ENCODE measurements around the gene ZNF616.
A peak's percentile ranks its signal among the peaks of the same experiment; 100 is the strongest.

ZNF616 gene

DNA sequence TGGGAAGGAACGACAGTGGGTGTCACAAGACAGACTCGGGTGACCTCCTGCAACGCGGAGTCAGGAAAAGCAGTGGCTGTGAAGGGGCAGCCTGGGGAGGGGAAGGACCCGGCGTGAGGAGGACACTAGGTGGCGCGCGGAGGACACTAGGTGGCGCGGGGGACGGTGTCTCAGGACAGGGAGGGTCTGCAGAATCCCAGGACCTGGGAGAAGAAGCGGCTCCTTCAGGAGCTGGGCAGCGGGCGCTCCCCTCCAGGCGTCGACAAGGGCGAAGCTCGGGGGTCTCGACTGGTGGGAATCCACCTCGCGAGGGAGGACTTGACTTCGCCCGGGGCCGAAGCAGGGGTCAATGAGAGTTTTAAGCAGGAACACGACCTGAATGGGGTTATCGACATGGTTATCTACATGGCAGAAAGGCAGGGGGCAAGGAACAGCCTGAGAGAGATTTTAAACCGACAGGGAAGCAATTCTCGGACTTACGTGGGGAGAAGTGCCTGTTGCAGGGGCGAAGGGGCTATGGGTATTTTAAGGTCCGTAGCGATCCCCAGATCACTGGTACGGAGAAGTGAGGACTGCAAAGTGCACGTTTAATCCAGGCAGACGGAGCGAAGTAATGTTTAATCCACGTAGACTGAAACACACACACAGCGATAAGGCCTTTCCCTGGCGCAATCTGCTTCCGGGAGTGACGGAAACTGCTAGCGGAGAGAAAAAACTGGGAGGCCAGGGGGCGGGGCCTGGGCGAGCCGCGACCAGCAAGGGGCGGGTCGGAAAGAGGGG, at the start of gene ZNF616:
Gene ZNF616, minus strand, starts transcription at position 687 of the 780 bp plus-strand sequence. CDS start 9,426 bp downstream, outside the sequence.
- peak; percentile 92 for DNase-seq (ENCODE audit: low read depth, low spot score)

DNA sequence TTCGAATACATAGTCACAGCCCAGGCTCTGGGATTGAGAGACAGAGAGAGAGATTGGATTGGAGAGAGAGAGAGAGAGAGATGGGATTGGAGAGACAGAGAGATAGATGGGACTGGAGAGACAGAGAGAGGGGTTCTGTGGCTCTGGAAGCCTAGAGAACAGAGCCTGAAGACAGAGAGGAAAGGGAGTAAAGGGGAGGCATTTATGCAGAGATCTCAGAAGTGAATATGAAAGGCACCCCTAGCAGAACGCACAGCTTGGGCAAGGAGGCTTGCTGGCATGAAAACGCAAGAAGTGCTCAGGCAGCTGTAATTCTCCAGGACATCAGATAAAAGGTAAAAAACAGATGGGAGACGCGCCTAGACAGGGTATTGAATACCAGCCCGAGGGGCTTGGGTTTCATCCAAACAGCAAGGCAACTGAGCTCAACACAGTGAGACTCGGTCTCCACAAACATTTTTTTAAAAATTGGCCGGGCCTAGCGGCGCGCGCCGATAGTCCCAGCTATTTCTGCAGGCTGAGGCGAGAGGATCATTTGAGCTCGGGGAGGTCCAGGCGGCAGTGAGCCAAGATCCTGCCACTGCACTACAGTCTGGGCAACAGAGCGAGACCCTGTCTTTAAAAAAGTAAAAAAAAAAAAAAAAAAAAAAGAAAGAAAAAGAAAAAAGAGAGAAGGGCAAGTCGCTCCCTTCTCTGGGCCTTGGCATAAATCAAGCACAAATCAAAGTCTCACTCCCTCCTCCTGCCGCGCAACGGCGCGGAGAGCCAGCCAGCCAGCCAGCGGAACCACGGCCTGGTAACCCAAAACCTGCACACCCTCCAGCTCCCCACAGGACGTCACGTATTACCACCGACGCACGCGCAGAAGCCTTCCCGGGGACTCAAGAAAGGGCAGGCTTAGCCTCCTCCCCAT, 49.3 kb upstream of the ZNF616 start:
- DNase-seq (ENCODE audit: low read depth, low spot score): no peak

DNA sequence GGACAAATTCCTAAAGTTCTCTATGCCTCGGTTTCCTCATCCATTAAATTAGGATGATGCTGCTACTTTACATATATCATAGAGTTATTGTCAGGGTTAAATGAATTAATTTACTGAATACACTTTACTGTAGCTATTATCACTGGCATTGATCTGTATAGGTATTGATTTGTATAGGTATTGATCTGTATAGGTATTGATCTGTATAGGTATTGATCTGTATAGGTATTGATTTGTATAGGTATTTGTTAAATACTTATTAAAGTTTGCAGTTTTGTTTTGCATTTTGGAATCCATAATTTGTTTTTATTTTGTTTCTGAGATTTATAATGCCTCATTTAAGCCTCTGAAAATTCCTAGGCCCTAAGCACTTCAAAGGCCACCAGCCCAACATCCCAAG, 47.7 kb upstream of the ZNF616 start:
- no peak for DNase-seq (ENCODE audit: low read depth, low spot score)

DNA sequence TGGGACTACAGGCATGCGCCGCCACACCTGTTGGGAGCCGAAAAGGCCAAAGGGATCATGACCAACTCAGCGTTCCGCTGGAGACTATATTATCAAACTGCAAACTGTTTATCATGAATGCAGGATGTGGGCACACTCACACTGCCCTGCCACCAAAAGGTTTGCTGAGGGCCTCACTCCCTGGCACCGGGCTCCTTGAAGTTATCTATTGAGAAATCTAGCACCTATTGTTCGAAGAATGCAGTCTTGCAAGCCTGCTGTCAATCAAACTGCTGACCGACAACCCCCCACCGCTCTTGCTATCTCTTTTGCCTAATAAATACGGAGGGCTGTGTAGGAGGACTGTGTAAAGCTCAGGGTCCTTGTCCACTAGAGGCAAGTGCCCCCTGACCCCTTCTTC, 36.8 kb upstream of the ZNF616 start:
- DNase-seq (ENCODE audit: low read depth, low spot score): no peak

GRCh38 chr19:52172347-52172746, 32.6 kb upstream of the ZNF616 start:
- DNase-seq (ENCODE audit: low read depth, low spot score): no peak

- peak; percentile 73 for DNase-seq (ENCODE audit: low read depth, low spot score)
Observed at GRCh38 chr19:52171321-52172169, 31.8 kb upstream of the ZNF616 start, which contains the start of gene ZNF836. ZNF836 (minus strand) TSS chr19:52171621; CDS start chr19:52168072, 3,549 bp downstream.

DNA sequence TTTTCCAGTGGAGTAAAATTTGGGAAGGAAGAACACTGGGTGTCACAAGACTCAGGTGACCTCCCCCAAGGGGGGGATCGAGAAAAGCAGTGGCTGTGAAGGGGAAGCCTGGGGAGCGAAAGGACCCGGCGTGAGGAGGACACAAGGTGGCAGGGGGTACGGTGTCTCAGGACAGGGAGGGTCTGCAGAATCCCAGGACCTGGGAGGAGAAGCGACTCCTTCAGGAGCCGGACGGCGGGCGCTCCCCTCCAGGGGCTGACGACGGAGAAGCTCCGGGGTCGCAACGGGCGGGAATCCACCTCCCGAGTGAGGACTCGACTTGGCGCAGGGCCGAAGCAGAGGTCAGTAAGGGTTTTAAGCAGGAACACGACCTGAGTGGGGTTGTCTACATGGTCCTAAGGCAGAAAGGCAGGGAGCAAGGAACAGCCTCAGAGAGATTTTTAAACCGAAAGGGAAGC, 31.2 kb upstream of the ZNF616 start:
- no peak for DNase-seq (ENCODE audit: low read depth, low spot score)

DNA sequence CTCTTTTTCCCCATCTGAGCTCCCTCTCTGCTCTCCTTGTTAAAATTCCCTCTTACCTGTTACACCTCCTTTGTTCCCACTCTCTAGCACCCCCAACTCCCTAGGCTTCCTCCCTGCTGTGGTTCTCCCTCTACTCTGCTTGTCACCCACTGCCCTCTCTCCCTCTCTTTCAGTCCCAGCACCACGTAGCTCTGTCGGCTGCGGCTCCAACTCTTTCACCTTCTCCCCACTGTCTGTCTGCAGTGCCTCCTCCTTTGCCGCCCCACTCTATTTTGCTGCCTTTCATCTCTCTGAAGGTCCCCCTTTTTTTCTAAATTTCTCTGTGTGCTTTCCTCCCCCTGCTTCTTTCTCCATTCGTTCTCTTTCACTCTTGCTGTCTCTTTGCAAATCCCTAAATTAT, 30.6 kb upstream of the ZNF616 start:
- DNase-seq (ENCODE audit: low read depth, low spot score): no peak

GRCh38 chr19:52155596-52156359, 16.0 kb upstream of the ZNF616 start:
- DNase-seq (ENCODE audit: low read depth, low spot score): no peak

- no peak for DNase-seq (ENCODE audit: low read depth, low spot score)
Observed at GRCh38 chr19:52148256-52148655, 8.5 kb upstream of the ZNF616 start.

DNA sequence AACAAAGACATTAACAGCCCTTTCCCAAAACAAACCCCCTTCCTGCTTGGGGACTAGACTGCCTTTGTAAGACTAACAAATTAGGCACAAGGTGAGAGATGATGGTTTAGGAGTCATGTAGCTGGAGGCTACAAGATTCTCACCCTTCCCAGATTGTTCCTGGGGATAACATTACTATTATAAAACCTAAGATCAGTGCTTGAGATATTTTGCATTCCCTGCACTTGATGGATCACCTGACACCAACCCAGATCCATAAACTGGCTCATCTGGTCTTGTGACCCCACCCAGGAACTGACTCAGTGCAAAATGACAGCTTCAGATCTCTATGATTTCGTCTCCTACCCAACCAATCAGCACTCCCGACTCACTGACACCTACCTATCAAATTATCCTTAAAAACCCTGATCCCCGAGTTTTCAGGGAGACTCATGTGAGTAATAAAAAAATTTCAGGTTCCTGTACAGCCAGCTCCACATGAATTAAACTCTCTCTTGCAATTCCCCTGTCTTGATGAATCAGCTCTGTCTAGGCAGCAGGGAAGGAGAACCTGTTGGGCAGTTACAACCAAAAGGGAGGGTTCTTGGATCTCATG, 2.4 kb upstream of the ZNF616 start:
- DNase-seq (ENCODE audit: low read depth, low spot score): no peak

- DNase-seq (ENCODE audit: low read depth, low spot score): no peak
Observed at GRCh38 chr19:52141203-52141602, 1.5 kb upstream of the ZNF616 start.

DNA sequence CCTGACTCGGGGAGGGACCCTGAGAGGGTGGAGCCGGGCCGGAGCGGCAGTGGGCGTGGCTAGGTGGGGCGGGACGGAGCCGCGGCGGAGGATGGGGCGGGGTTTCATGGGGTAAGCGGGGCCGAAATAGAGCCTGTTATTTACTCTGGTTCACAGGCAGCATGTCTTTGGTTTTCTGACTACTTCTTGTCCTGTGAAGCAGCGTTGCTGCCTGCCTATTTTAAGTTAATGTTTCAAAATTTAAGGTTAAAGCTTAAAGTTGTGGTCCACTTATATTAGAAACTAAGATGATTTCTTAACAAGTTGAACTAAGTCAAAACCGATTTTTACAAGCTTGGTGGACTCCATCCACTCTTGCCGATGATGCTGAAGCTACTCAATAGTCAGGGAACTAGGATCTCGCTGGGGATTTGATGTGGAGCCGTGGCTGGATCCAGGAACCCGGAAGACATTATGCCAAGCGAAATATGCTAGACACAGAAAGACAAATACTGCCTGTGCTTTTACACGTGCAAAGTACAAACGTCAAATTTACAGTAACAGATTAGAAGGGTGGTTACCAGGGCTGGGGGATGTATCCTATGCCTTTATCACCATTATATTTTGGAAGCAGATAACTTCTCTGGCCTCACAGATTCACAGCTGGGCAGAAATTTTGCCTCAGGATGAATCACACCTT, 433 bp upstream of the ZNF616 start:
- no peak for DNase-seq (ENCODE audit: low read depth, low spot score)

DNA sequence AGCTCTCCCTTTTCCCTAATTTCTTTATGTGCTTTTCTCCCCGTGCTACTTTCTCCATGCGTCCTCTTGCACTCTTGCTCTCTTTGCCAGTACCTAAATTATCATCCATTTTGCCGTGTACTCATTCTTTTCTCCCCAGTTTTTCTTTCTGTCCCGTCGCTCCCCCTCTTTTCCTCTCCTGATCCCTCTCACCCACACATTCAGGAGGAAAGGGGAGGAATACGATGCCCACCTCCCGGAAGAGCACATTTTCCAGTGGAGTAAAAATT, 821 bp downstream of the ZNF616 start:
- DNase-seq (ENCODE audit: low read depth, low spot score): no peak

DNA sequence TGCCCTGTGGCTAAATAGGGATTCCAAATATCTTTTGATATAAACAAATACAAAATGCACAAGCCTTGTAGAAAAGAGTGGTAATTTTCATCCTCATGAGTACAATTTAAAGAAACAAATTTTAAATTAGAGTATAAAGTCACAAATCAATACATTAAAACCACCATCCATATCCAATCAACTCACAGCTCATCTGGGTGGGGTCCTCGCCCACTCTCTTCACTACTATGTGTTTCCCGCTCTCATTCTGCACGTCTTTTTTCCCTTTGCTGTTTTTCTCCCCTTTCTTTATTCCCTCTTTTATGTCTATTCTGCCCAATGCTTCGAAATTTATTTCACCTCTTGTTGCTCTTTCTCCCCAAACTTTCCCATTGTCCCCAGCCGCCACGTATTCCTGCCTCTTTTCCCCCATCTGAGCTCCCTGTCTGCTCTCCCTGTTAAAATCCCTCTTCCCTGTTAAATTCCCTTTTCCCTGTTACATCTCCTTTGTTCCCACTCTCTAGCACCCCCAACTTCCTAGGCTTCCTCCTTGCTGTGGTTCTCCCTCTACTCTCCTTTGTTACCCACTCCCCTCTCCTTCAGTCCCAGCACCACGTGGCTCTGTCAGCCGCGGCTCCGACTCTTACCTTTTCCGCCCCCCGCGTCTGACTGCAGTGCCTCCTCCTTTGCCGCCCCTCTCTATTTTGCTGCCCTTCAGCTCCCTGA, 1.3 kb downstream of the ZNF616 start:
- no peak for DNase-seq (ENCODE audit: low read depth, low spot score)

- no peak for DNase-seq (ENCODE audit: low read depth, low spot score)
Observed at GRCh38 chr19:52120286-52120685, 19.5 kb downstream of the ZNF616 start.

DNA sequence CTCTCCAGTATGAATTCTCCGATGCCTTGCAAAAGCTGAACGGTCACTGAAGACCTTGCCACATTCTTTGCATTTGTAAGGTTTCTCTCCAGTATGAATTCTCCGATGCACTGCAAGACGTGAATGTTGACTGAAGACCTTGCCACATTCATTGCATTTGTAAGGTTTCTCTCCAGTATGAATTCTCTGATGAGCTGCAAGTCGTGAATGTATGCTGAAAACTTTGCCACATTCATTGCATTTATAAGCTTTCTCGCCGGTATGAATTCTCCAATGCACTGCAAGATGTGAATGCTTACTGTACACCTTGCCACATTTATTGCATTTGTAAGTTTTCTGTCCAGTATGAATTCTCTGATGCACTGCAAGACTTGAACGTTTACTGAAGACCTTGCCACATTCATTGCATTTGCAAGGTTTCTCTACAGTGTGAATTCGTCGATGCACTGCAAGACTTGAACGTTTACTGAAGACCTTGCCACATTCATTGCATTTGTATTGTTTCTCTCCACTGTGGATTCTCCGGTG, 24.1 kb downstream of the ZNF616 start:
- no peak for DNase-seq (ENCODE audit: low read depth, low spot score)

- DNase-seq (ENCODE audit: low read depth, low spot score): no peak
Observed at GRCh38 chr19:52114691-52115090, 25.0 kb downstream of the ZNF616 start.

DNA sequence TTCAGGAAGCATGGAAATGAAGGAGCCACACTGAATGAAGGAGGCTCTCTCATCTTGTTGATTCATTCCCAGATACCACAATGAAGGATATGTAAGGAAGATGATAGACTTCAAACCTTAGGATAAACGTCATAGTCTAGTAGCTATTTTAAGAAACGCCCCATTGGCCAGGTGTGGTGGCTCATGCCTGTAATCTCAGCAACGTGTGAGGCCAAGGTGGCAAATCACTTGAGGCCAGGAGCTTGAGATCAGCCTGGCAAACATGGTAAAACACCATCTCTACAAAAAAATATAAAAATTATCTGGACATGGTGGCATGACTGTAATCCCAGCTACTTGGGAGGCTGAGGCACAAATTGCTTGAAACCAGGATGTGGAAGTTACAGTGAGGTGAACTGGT, 27.1 kb downstream of the ZNF616 start:
- no peak for DNase-seq (ENCODE audit: low read depth, low spot score)

Measured in activated CD4-positive, CD25-positive, alpha-beta regulatory T cell treated with anti-CD3 and anti-CD28 coated beads, Interleukin-2, amount 50 U/mL, for 16 hours (primary cell).